Fibroblast of gingiva (primary cell): Measurements from ENCODE around the gene CFAP45.

Experiments
- DNase-seq: peaks from one replicate; pipeline ENCODE4 v3.0.0-alpha.2; 2011; ENCODE audit warnings: low read depth

CFAP45 gene

GRCh38 chr1:159826441-159827101 lies 73.4 kb downstream of the CFAP45 start, which contains the start of gene SLAMF8:
Gene SLAMF8 (plus strand): TSS chr1:159826873. CDS start chr1:159826899, 26 bp downstream.
- no peak for DNase-seq

- DNase-seq: no peak
Measured at GRCh38 chr1:159825564-159825963, 74.4 kb downstream of the CFAP45 start.

- DNase-seq: no peak
Measured at GRCh38 chr1:159823406-159823805, 76.6 kb downstream of the CFAP45 start.
